Measurements from ENCODE around the gene ZNF76. TPM values are rescaled to one million over a fixed set of nuclear protein-coding genes. Genes with fewer than 3 reads are reported as not detected.

Gene ZNF76
- total RNA-seq, 2 donors from 2014 or later, result 25.4 to 26.0 TPM

GRCh38 chr6:35283361-35283760 is 23.8 kb downstream of the ZNF76 start:
- no peak for DNase-seq (ENCODE audit: low spot score)
- Histone ChIP-seq H3K4me3 (no peak overlapping the region), H3K4me1 (peaks cover 0 to 6% of the 10 kb centered on the region in 2 donors), H3K36me3 (peaks cover 65% of the 10 kb centered on the region), H3K9me3 (no peaks in the 10 kb centered on the region), H3K27ac (no peak overlapping the region), H3K27me3 (no peaks in the 10 kb centered on the region)
- TF ChIP-seq, protein P1, sequence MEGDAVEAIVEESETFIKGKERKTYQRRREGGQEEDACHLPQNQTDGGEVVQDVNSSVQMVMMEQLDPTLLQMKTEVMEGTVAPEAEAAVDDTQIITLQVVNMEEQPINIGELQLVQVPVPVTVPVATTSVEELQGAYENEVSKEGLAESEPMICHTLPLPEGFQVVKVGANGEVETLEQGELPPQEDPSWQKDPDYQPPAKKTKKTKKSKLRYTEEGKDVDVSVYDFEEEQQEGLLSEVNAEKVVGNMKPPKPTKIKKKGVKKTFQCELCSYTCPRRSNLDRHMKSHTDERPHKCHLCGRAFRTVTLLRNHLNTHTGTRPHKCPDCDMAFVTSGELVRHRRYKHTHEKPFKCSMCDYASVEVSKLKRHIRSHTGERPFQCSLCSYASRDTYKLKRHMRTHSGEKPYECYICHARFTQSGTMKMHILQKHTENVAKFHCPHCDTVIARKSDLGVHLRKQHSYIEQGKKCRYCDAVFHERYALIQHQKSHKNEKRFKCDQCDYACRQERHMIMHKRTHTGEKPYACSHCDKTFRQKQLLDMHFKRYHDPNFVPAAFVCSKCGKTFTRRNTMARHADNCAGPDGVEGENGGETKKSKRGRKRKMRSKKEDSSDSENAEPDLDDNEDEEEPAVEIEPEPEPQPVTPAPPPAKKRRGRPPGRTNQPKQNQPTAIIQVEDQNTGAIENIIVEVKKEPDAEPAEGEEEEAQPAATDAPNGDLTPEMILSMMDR (IDR thresholded peaks at IDR 0.05), result no peak

DNA sequence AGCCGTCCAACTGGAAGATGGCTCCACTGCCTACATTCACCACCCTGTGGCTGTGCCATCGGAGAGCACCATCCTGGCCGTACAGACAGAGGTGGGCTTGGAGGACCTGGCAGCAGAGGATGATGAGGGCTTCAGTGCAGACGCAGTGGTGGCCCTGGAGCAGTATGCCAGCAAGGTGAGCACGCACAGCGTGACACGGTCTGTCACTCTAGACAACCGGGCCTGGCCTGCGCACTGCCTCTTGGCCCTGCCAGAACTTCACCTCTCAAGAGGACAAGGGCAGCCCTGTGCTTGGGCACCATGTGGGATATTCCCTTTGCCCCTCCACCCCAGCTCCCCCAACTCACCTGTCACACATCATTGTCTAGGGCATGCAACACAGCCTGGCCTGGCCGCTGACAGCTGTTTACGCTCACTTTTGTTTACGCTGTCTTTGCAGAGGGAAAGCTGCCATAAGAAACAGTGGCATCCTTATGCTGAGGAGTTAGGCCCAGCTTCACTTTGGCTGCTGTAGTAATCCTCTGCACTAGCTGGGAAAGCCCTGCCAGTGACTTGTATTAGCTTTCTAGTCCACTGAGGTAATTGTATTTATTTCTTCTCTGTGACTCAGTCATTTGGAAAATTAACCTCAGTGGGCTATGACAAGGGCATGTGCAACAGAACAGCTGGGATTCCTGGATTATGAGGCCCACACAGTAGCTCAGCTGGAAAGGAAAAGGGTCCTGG is 28.3 kb downstream of the ZNF76 start:
- Histone ChIP-seq H3K4me1 (peaks cover 0 to 6% of the 10 kb centered on the region in 2 donors), H3K27ac (no peak overlapping the region), H3K36me3 (peaks cover 85% of the 10 kb centered on the region), H3K4me3 (no peak overlapping the region), H3K27me3 (no peaks in the 10 kb centered on the region), H3K9me3 (no peaks in the 10 kb centered on the region)
- no peak for DNase-seq (ENCODE audit: low spot score)
- TF ChIP-seq, protein P1 (IDR thresholded peaks at IDR 0.05), result no peak

- Histone ChIP-seq H3K4me3 (no peak overlapping the region), H3K27ac (no peak overlapping the region), H3K27me3 (no peaks in the 10 kb centered on the region), H3K9me3 (no peaks in the 10 kb centered on the region), H3K36me3 (peaks cover 80% of the 10 kb centered on the region), H3K4me1 (peaks cover 0 to 6% of the 10 kb centered on the region in 2 donors)
- no peak for DNase-seq (ENCODE audit: low spot score)
- TF ChIP-seq, protein P1 (IDR thresholded peaks at IDR 0.05), result no peak
Measured at GRCh38 chr6:35288834-35289233, 29.3 kb downstream of the ZNF76 start.

- peaks cover 73% of the 10 kb centered on the region for H3K36me3 ChIP-seq
- H3K27me3 ChIP-seq, result no peaks in the 10 kb centered on the region
- no peak overlapping the region for H3K27ac ChIP-seq
- TF ChIP-seq, protein P1 (IDR thresholded peaks at IDR 0.05), result no peak
- H3K9me3 ChIP-seq, result no peaks in the 10 kb centered on the region
- H3K4me3 ChIP-seq, result no peak overlapping the region
- no peak for DNase-seq (ENCODE audit: low spot score)
- H3K4me1 ChIP-seq, result peaks cover 0 to 6% of the 10 kb centered on the region in 2 donors
Measured at GRCh38 chr6:35291491-35291890, 32.0 kb downstream of the ZNF76 start.

DNA sequence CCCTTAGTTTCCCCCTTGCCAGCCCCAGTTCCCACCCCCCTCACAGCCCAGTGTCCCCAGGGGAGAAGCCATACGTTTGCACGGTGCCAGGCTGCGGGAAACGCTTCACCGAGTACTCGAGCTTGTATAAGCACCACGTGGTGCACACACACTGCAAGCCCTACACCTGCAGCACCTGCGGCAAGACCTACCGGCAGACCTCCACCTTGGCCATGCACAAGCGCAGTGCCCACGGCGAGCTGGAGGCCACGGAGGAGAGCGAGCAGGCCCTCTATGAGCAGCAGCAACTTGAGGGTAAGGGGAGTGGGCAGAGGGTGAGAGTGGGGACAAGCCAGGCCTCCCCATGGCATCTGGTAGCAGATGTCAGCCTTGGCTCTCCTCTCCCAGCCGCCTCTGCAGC is 33.0 kb downstream of the ZNF76 start:
- Histone ChIP-seq H3K4me3 (no peak overlapping the region), H3K27ac (no peak overlapping the region), H3K36me3 (peaks cover 64% of the 10 kb centered on the region), H3K9me3 (no peaks in the 10 kb centered on the region), H3K27me3 (no peaks in the 10 kb centered on the region), H3K4me1 (peaks cover 0 to 10% of the 10 kb centered on the region in 2 donors)
- no peak for DNase-seq (ENCODE audit: low spot score)
- TF ChIP-seq, protein P1 (IDR thresholded peaks at IDR 0.05), result no peak

- no peak for DNase-seq (ENCODE audit: low spot score)
- peaks cover 52% of the 10 kb centered on the region for H3K36me3 ChIP-seq
- no peak overlapping the region for H3K27ac ChIP-seq
- no peak overlapping the region for H3K4me3 ChIP-seq
- H3K4me1 ChIP-seq, result peaks cover 0 to 15% of the 10 kb centered on the region in 2 donors
- no peaks in the 10 kb centered on the region for H3K9me3 ChIP-seq
- TF ChIP-seq, protein P1 (IDR thresholded peaks at IDR 0.05), result no peak
- H3K27me3 ChIP-seq, result no peaks in the 10 kb centered on the region
Measured at GRCh38 chr6:35293681-35294080, 34.1 kb downstream of the ZNF76 start.
